ENCODE results near the gene LILRA6. TPM values are rescaled to one million over a fixed set of nuclear protein-coding genes. Genes with fewer than 3 reads are reported as not detected.

LILRA6 gene
- total and polyA plus RNA-seq, 2 of the 13 experiments (the other 11 are each of a cell fraction or from before 2014, with no cell fraction given), result not detected

- TF ChIP-seq ARID5B (CRISPR knock-in tag; IDR thresholded peaks at IDR 0.05), result peak; percentile 56
- 0 out of 2 replicates have a peak, but pooled peaks have one; percentile 30 for TF ChIP-seq DRAP1 (CRISPR knock-in tag; IDR thresholded peaks at IDR 0.05)
- TF ChIP-seq ZNF740 (CRISPR knock-in tag; IDR thresholded peaks at IDR 0.05), result no peak
- TF ChIP-seq GFI1 (CRISPR knock-in tag; IDR thresholded peaks at IDR 0.05; ENCODE audit: borderline replicate concordance), result peak; percentile 72
- TF ChIP-seq, protein P1, sequence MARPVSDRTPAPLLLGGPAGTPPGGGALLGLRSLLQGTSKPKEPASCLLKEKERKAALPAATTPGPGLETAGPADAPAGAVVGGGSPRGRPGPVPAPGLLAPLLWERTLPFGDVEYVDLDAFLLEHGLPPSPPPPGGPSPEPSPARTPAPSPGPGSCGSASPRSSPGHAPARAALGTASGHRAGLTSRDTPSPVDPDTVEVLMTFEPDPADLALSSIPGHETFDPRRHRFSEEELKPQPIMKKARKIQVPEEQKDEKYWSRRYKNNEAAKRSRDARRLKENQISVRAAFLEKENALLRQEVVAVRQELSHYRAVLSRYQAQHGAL (CRISPR knock-in tag; IDR thresholded peaks at IDR 0.05; ENCODE audit: not compliant biosample characterization), result no peak
- no peak for TF ChIP-seq GLI4 (CRISPR knock-in tag; IDR thresholded peaks at IDR 0.05; ENCODE audit: borderline replicate concordance)
- 0 out of 2 replicates have a peak, but pooled peaks have one; percentile 31 for TF ChIP-seq RCOR2 (CRISPR knock-in tag; IDR thresholded peaks at IDR 0.05)
- TF ChIP-seq RARA (CRISPR knock-in tag; IDR thresholded peaks at IDR 0.05), result peak; percentile 40; the same call in 1 of the 2 replicates
- TF ChIP-seq TBX2 (CRISPR knock-in tag; IDR thresholded peaks at IDR 0.05; ENCODE audit: borderline replicate concordance), result peak; percentile 32; the same call in 1 of the 2 replicates
- TF ChIP-seq, protein P2, sequence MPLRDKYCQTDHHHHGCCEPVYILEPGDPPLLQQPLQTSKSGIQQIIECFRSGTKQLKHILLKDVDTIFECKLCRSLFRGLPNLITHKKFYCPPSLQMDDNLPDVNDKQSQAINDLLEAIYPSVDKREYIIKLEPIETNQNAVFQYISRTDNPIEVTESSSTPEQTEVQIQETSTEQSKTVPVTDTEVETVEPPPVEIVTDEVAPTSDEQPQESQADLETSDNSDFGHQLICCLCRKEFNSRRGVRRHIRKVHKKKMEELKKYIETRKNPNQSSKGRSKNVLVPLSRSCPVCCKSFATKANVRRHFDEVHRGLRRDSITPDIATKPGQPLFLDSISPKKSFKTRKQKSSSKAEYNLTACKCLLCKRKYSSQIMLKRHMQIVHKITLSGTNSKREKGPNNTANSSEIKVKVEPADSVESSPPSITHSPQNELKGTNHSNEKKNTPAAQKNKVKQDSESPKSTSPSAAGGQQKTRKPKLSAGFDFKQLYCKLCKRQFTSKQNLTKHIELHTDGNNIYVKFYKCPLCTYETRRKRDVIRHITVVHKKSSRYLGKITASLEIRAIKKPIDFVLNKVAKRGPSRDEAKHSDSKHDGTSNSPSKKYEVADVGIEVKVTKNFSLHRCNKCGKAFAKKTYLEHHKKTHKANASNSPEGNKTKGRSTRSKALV (CRISPR knock-in tag; IDR thresholded peaks at IDR 0.05), result 0 out of 2 replicates have a peak, but pooled peaks have one; percentile 20
- TF ChIP-seq NONO (IDR thresholded peaks at IDR 0.05), result no peak
- 0 out of 2 replicates have a peak, but pooled peaks have one; percentile 22 for TF ChIP-seq NONO (CRISPR knock-in tag; conservative IDR thresholded peaks at IDR 0.05)
- TF ChIP-seq HOXA3 (CRISPR knock-in tag; IDR thresholded peaks at IDR 0.05), result 0 out of 2 replicates have a peak, but pooled peaks have one; percentile 26
- TF ChIP-seq ETV5 (CRISPR knock-in tag; IDR thresholded peaks at IDR 0.05; ENCODE audit: borderline replicate concordance), result peak; percentile 41; the same call in 1 of the 2 replicates
- TF ChIP-seq NR2F1 (CRISPR knock-in tag; IDR thresholded peaks at IDR 0.05), result no peak
- peak; percentile 68 for TF ChIP-seq RXRA (CRISPR knock-in tag; IDR thresholded peaks at IDR 0.05)
- TF ChIP-seq, protein P3, sequence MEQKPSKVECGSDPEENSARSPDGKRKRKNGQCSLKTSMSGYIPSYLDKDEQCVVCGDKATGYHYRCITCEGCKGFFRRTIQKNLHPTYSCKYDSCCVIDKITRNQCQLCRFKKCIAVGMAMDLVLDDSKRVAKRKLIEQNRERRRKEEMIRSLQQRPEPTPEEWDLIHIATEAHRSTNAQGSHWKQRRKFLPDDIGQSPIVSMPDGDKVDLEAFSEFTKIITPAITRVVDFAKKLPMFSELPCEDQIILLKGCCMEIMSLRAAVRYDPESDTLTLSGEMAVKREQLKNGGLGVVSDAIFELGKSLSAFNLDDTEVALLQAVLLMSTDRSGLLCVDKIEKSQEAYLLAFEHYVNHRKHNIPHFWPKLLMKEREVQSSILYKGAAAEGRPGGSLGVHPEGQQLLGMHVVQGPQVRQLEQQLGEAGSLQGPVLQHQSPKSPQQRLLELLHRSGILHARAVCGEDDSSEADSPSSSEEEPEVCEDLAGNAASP (CRISPR knock-in tag; IDR thresholded peaks at IDR 0.05; ENCODE audit: borderline replicate concordance), result peak; percentile 86; the same call in 1 of the 2 replicates
- TF ChIP-seq MTA3 (CRISPR knock-in tag; IDR thresholded peaks at IDR 0.05), result no peak
These were observed 39.4 kb downstream of the LILRA6 start (continued) for GRCh38 chr19:54203151-54203611.

Measured in HepG2 (cell line).